Adrenal gland (tissue), 5 donors: Measurements from ENCODE around the gene LGMN.

Experiments
- POLR2A ChIP-seq, 2 donors: fragments of 450-650 bp; IDR thresholded peaks; one replicate each; pipeline ENCODE4 v1.6.1; 2017; ENCODE audit warnings: antibody characterized with exemption in 2 of 2, mild to moderate bottlenecking in 2 of 2, moderate library complexity in 1 of 2
- TF ChIP-seq, protein P1 (sequence below), 6 experiments: fragments of 450-650 bp in 4 of 6; fragments of 200-600 bp in 2 of 6; sonication (generic) in 1 of 6; IDR thresholded peaks; 1 replicate in 5 of 6; 2 replicates in 1 of 6; pipeline versions ENCODE4 v1.5.1 to v1.8.0; 2016 to 2021; ENCODE audit warnings: antibody characterized with exemption in 6 of 6, mild to moderate bottlenecking in 2 of 6, moderate library complexity in 1 of 6
- donor health status: DM: no; HTN: no; CAD: no.

GRCh38 chr14:92759679-92760523, 11.5 kb upstream of the LGMN start:
- no peak for TF ChIP-seq POLR2A (IDR thresholded peaks at IDR 0.05)
- TF ChIP-seq, protein P1, sequence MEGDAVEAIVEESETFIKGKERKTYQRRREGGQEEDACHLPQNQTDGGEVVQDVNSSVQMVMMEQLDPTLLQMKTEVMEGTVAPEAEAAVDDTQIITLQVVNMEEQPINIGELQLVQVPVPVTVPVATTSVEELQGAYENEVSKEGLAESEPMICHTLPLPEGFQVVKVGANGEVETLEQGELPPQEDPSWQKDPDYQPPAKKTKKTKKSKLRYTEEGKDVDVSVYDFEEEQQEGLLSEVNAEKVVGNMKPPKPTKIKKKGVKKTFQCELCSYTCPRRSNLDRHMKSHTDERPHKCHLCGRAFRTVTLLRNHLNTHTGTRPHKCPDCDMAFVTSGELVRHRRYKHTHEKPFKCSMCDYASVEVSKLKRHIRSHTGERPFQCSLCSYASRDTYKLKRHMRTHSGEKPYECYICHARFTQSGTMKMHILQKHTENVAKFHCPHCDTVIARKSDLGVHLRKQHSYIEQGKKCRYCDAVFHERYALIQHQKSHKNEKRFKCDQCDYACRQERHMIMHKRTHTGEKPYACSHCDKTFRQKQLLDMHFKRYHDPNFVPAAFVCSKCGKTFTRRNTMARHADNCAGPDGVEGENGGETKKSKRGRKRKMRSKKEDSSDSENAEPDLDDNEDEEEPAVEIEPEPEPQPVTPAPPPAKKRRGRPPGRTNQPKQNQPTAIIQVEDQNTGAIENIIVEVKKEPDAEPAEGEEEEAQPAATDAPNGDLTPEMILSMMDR (IDR thresholded peaks at IDR 0.05), result no peak
